Aorta (tissue), 5 donors: ENCODE measurements around the gene HS6ST3. TPM values are rescaled to one million over a fixed set of nuclear protein-coding genes. Genes with fewer than 3 reads are reported as not detected.

ENCODE experiments used
- ATAC-seq: fragments of 200-7000 bp; cut with Tn5 transposase; one replicate; pipeline ENCODE4 v1.9.1; 2022; ENCODE audit warnings: moderate library complexity; ENCODE audit not compliant: low FRiP score
- DNase-seq, 2 donors: peaks; one replicate each; pipeline ENCODE4 v3.0.0-alpha.2; 2020
- H3K27ac ChIP-seq, 2 donors: one replicate each; pipeline ENCODE4 v1.5.1; 2013; ENCODE audit warnings: low read length in 2 of 2, mild to moderate bottlenecking in 2 of 2, moderate library complexity in 2 of 2, control low read depth in 1 of 2, inconsistent platforms in 1 of 2, low read depth in 1 of 2
- H3K27me3 ChIP-seq, 2 donors: one replicate each; pipeline ENCODE4 v1.6.1; 2013; ENCODE audit warnings: control low read depth in 1 of 2, low read length in 1 of 2, mild to moderate bottlenecking in 1 of 2, moderate library complexity in 1 of 2; ENCODE audit not compliant: insufficient read depth in 2 of 2, control insufficient read depth in 1 of 2
- H3K36me3 ChIP-seq, 2 donors: one replicate each; pipeline ENCODE4 v1.6.1; 2013; ENCODE audit warnings: control low read depth in 1 of 2, low read length in 1 of 2, mild to moderate bottlenecking in 1 of 2; ENCODE audit not compliant: insufficient read depth in 2 of 2, control insufficient read depth in 1 of 2
- H3K4me1 ChIP-seq, 2 donors: one replicate each; pipeline ENCODE4 v1.6.1; 2013; ENCODE audit warnings: low read length in 2 of 2, control low read depth in 1 of 2, mild to moderate bottlenecking in 1 of 2, moderate library complexity in 1 of 2; ENCODE audit not compliant: insufficient read depth in 2 of 2, control insufficient read depth in 1 of 2
- H3K4me3 ChIP-seq, 2 donors: one replicate each; pipeline ENCODE4 v1.5.1; 2013; ENCODE audit warnings: low read length in 2 of 2, control low read depth in 1 of 2, mild to moderate bottlenecking in 1 of 2
- H3K9me3 ChIP-seq: one replicate; pipeline ENCODE4 v1.6.1; 2013; ENCODE audit warnings: mild to moderate bottlenecking, low read length; ENCODE audit not compliant: control insufficient read depth
- WGBS, 2 donors: extraction: QIAGEN DNeasy Blood & Tissue Kit; methylation state at CpG; one replicate each; pipeline ENCODE4 v1.1.7; 2013; 5-methylcytosine and 5-hydroxymethylcytosine counted together
- intact Hi-C, 2 donors: fragments of 100-400 bp; cut with DNase I; formaldehyde crosslinking; loops; one replicate each; pipeline versions ENCODE4 v1.14.2 to v1.15.0; 2022
- polyA plus RNA-seq, 2 donors: library from polyadenylated mRNA; stranded (reverse); fragments of 200-250 nt; gene quantifications; one replicate each; pipeline ENCODE4 v1.2.3, GENCODE V29; 2013
- total RNA-seq, 2 donors: library from RNA; stranded (reverse); fragmentation: NEBNext Ultra II Directional; extraction: Animal tissue kit (Norgen Biotek cat#: 25700); gene quantifications; one replicate each; pipeline ENCODE4 v1.2.1, GENCODE V29; 2021
- donor health status: healthy with polysubstance abuse.
- donor health status: Bipolar disorder and iron deficiency.
- donor health status: DM: no; HTN: no; CAD: no.
- donor health status: DM: no; HTN: no; CAD: no.
- donor health status: DM: yes; HTN: yes; CAD: no.

The HS6ST3 gene
- total and polyA plus RNA-seq, 4 donors = under 0.01 to 4.9 (median 0.34) TPM

GRCh38 chr13:96431044-96431581 is 341.2 kb downstream of the HS6ST3 start:
- no peaks in the 10 kb centered on the region for H3K27me3 ChIP-seq
- H3K27ac ChIP-seq = no peak overlapping the region
- no peaks in the 10 kb centered on the region for H3K9me3 ChIP-seq
- ATAC-seq = no peak
- WGBS, 2 donors = 75 to 87% methylated on average over 5 of the region's 5 CpGs
- intact Hi-C loops = no loop called here
- no peak for DNase-seq
- no peaks in the 10 kb centered on the region for H3K4me1 ChIP-seq
- H3K36me3 ChIP-seq = no peaks in the 10 kb centered on the region
- no peak overlapping the region for H3K4me3 ChIP-seq

- no peak for DNase-seq
- H3K4me1 ChIP-seq = no peaks in the 10 kb centered on the region
- ATAC-seq = no peak
- no peaks in the 10 kb centered on the region for H3K36me3 ChIP-seq
- WGBS, 2 donors = 44 to 48% methylated on average over 3 of the region's 3 CpGs
- intact Hi-C loops = no loop called here
- no peaks in the 10 kb centered on the region for H3K27me3 ChIP-seq
- H3K4me3 ChIP-seq = no peak overlapping the region
- no peak overlapping the region for H3K27ac ChIP-seq
- peaks cover 1% of the 10 kb centered on the region for H3K9me3 ChIP-seq
These were observed 354.8 kb downstream of the HS6ST3 start for GRCh38 chr13:96444676-96445075.

- intact Hi-C loops = no loop called here
- no peaks in the 10 kb centered on the region for H3K36me3 ChIP-seq
- 79 to 81% methylated on average over 1 of the region's 1 CpG for WGBS, 2 donors
These were observed 360.0 kb downstream of the HS6ST3 start for GRCh38 chr13:96449920-96450319.

GRCh38 chr13:96450326-96451020 is 360.6 kb downstream of the HS6ST3 start:
- intact Hi-C loops = no loop called here
- Histone ChIP-seq H3K27me3 (no peaks in the 10 kb centered on the region), H3K36me3 (no peaks in the 10 kb centered on the region), H3K9me3 (no peaks in the 10 kb centered on the region), H3K4me3 (no peak overlapping the region), H3K4me1 (no peaks in the 10 kb centered on the region), H3K27ac (no peak overlapping the region)
- DNase-seq (no peak), ATAC-seq (no peak)
- 40 to 55% methylated on average over 4 of the region's 4 CpGs for whole genome bisulfite sequencing, 2 donors

More at GRCh38 chr13:96449920-96450319, 360.0 kb downstream of the HS6ST3 start:
- Histone ChIP-seq H3K4me3 (no peak overlapping the region), H3K4me1 (no peaks in the 10 kb centered on the region), H3K9me3 (no peaks in the 10 kb centered on the region), H3K27ac (no peak overlapping the region), H3K27me3 (no peaks in the 10 kb centered on the region)
- DNase-seq = no peak
- ATAC-seq = no peak

- WGBS, 2 donors = 8 to 18% methylated on average over 2 of the region's 2 CpGs
- no peaks in the 10 kb centered on the region for H3K9me3 ChIP-seq
- no peak for ATAC-seq
- no peak overlapping the region for H3K4me3 ChIP-seq
- no peaks in the 10 kb centered on the region for H3K27me3 ChIP-seq
- H3K36me3 ChIP-seq = no peaks in the 10 kb centered on the region
- no peak for DNase-seq
- intact Hi-C loops = no loop called here
- no peak overlapping the region for H3K27ac ChIP-seq
- H3K4me1 ChIP-seq = no peaks in the 10 kb centered on the region
These were observed 364.6 kb downstream of the HS6ST3 start for GRCh38 chr13:96454466-96454865.

GRCh38 chr13:96460609-96461008 is 370.7 kb downstream of the HS6ST3 start:
- H3K27me3 ChIP-seq = no peaks in the 10 kb centered on the region
- 78 to 81% methylated on average over 2 of the region's 2 CpGs for WGBS, 2 donors
- ATAC-seq (no peak), DNase-seq (no peak)
- intact Hi-C loops = no loop called here
- H3K4me1 ChIP-seq = no peaks in the 10 kb centered on the region
- H3K27ac ChIP-seq = no peak overlapping the region
- H3K36me3 ChIP-seq = no peaks in the 10 kb centered on the region
- no peaks in the 10 kb centered on the region for H3K9me3 ChIP-seq
- H3K4me3 ChIP-seq = no peak overlapping the region

- ATAC-seq (no peak), DNase-seq (no peak)
- no peaks in the 10 kb centered on the region for H3K4me1 ChIP-seq
- no peak overlapping the region for H3K27ac ChIP-seq
- intact Hi-C loops = no loop called here
- 35 to 36% methylated on average over 10 of the region's 10 CpGs for WGBS, 2 donors
- H3K9me3 ChIP-seq = no peaks in the 10 kb centered on the region
- H3K27me3 ChIP-seq = peaks cover 0 to 1% of the 10 kb centered on the region in 2 donors
- H3K4me3 ChIP-seq = no peak overlapping the region
- no peaks in the 10 kb centered on the region for H3K36me3 ChIP-seq
These were observed 383.7 kb downstream of the HS6ST3 start for GRCh38 chr13:96473526-96474180.

- peaks cover 0 to 1% of the 10 kb centered on the region in 2 donors for H3K27me3 ChIP-seq
- WGBS, 2 donors = 52 to 65% methylated on average over 7 of the region's 7 CpGs
- no peaks in the 10 kb centered on the region for H3K4me1 ChIP-seq
- no peaks in the 10 kb centered on the region for H3K9me3 ChIP-seq
- H3K36me3 ChIP-seq = no peaks in the 10 kb centered on the region
- ATAC-seq (no peak), DNase-seq (no peak)
- H3K27ac ChIP-seq = no peak overlapping the region
- H3K4me3 ChIP-seq = no peak overlapping the region
- intact Hi-C loops = no loop called here
These were observed 384.3 kb downstream of the HS6ST3 start for GRCh38 chr13:96474181-96474557.

GRCh38 chr13:96475103-96475502 is 385.2 kb downstream of the HS6ST3 start:
- H3K27ac ChIP-seq = no peak overlapping the region
- no peak overlapping the region for H3K4me3 ChIP-seq
- H3K4me1 ChIP-seq = no peaks in the 10 kb centered on the region
- ATAC-seq (no peak), DNase-seq (no peak)
- peaks cover 0 to 1% of the 10 kb centered on the region in 2 donors for H3K27me3 ChIP-seq
- H3K9me3 ChIP-seq = no peaks in the 10 kb centered on the region
- H3K36me3 ChIP-seq = no peaks in the 10 kb centered on the region
- intact Hi-C loops = no loop called here
- 58 to 60% methylated on average over 4 of the region's 4 CpGs for WGBS, 2 donors
